Activated B cell treated with CpG ODN at 0.5 μM for 24 hours (primary cell): ENCODE measurements around the gene SLC24A4. TPM values are rescaled to one million over a fixed set of nuclear protein-coding genes. Genes with fewer than 3 reads are reported as not detected.

Experiments
- ATAC-seq: fragments of 200-7000 bp; cut with Tn5 transposase; one replicate; pipeline ENCODE4 v1.10.0; 2021; ENCODE audit warnings: low read depth, mild to moderate bottlenecking, moderate library complexity
- CTCF ChIA-PET: fragments of 350-600 bp; sonication (Branson Sonifier 250); formaldehyde crosslinking; loops from one replicate; lab custom pipeline; 2021; ENCODE audit warnings: antibody characterized with exemption; lab: Charles Lee
- POLR2A ChIA-PET: fragments of 350-600 bp; sonication (Branson Sonifier 250); formaldehyde crosslinking; loops from one replicate; lab custom pipeline; 2021; ENCODE audit warnings: antibody characterized with exemption; lab: Charles Lee
- DNase-seq: peaks from one replicate; pipeline ENCODE4 v3.0.0; 2022
- H3K27ac Mint-ChIP-seq: one replicate; pipeline ENCODE4 v1.8.0; 2020; ENCODE audit warnings: mixed read lengths
- H3K27me3 Mint-ChIP-seq: one replicate; pipeline ENCODE4 v1.8.0; 2021; ENCODE audit warnings: mixed read lengths
- H3K36me3 Mint-ChIP-seq: one replicate; pipeline ENCODE4 v1.8.0; 2021; ENCODE audit warnings: low read depth, mixed read lengths
- H3K4me1 Mint-ChIP-seq: one replicate; pipeline ENCODE4 v1.8.0; 2021; ENCODE audit warnings: mixed read lengths
- H3K4me3 Mint-ChIP-seq: one replicate; pipeline ENCODE4 v1.8.0; 2020; ENCODE audit warnings: mild to moderate bottlenecking, mixed read lengths
- H3K9me3 Mint-ChIP-seq: one replicate; pipeline ENCODE4 v1.8.0; 2020; ENCODE audit warnings: mixed read lengths
- intact Hi-C: fragments of 100-400 bp; cut with micrococcal nuclease; formaldehyde crosslinking; loops from one replicate; pipeline ENCODE4 v1.15.1; 2024
- total RNA-seq: library from RNA; stranded (reverse); gene quantifications from 2 replicates; pipeline ENCODE4 v1.2.3, GENCODE V29; 2022
- TF ChIP-seq, protein P1 (sequence below): fragments of 200-600 bp; IDR thresholded peaks from one replicate; pipeline ENCODE4 v1.8.0; 2022; ENCODE audit warnings: antibody characterized with exemption, mild to moderate bottlenecking

The SLC24A4 gene
- total RNA-seq, 1 donor from 2014 or later = 0.09 TPM

DNA sequence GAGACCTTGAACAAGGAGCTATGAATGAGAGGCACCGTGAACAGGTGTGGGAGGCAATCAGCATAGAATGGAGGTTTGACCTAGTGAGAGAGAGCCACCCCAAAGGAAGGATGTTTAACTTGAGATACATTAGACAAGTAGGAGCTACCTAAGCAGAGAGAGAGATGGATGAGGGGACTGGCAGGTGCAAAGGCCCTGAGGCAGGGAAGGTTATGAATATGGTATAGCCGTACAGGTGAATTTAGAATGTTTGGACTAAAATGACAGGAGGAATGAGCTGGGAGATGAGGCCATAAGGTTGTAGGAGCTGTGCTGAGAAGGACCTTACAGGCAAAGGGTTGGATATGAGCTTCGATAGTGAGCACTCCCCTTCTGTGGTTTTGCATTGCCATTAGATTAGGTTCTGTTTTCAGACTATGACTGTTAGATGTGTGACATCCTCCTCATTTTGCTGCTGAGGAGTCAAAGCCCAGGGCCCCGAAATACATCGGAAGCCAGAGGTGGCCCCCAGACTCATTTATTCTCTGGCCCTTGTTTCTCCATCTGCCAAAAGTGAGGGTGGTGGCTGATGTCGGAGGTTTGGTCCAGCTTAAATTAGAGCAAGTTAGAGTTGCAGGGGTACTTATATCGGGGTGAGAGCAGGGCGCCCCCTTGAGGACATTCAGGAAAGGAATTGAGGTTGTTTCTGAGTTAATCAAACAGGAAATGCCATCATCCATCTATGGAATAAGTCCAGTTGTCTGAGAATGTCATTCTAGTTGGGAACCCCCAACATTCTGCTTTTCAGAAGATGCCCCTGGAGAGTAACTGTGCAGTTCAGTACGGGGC, 29.4 kb downstream of the SLC24A4 start:
- ChIA-PET CTCF (no interaction called here), POLR2A (no interaction called here)
- no peaks in the 10 kb centered on the region for H3K9me3 Mint-ChIP-seq
- H3K4me3 Mint-ChIP-seq = no peak overlapping the region
- TF ChIP-seq, protein P1, sequence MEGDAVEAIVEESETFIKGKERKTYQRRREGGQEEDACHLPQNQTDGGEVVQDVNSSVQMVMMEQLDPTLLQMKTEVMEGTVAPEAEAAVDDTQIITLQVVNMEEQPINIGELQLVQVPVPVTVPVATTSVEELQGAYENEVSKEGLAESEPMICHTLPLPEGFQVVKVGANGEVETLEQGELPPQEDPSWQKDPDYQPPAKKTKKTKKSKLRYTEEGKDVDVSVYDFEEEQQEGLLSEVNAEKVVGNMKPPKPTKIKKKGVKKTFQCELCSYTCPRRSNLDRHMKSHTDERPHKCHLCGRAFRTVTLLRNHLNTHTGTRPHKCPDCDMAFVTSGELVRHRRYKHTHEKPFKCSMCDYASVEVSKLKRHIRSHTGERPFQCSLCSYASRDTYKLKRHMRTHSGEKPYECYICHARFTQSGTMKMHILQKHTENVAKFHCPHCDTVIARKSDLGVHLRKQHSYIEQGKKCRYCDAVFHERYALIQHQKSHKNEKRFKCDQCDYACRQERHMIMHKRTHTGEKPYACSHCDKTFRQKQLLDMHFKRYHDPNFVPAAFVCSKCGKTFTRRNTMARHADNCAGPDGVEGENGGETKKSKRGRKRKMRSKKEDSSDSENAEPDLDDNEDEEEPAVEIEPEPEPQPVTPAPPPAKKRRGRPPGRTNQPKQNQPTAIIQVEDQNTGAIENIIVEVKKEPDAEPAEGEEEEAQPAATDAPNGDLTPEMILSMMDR = no peak
- H3K36me3 Mint-ChIP-seq = no peaks in the 10 kb centered on the region
- H3K27ac Mint-ChIP-seq = no peak overlapping the region
- H3K27me3 Mint-ChIP-seq = peaks cover 8% of the 10 kb centered on the region
- peaks cover 7% of the 10 kb centered on the region for H3K4me1 Mint-ChIP-seq
- intact Hi-C loops = no loop called here
- DNase-seq (no peak), ATAC-seq (no peak)

DNA sequence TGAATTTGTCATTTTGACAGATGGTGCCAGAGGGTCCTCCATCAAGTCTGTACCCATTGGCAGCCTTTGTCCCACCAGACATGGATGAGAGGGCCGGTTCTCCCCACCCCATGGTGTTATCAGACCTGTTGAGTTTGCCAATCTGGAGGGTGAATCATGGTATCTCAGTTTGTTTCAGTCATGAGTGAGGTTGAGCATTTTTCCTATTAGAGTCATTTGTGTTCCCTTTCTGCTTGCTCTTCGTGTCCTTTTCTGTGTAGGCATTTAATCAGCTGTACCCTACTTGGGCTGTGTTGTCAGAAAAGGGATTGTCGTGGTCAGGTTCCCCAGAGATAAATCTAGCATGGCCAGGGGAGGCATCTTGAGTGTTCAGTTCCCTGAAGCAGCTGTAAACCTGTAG, 30.5 kb downstream of the SLC24A4 start:
- no peaks in the 10 kb centered on the region for H3K9me3 Mint-ChIP-seq
- POLR2A ChIA-PET = no interaction called here
- peaks cover 7% of the 10 kb centered on the region for H3K4me1 Mint-ChIP-seq
- TF ChIP-seq, protein P1 = no peak
- H3K27me3 Mint-ChIP-seq = peaks cover 11% of the 10 kb centered on the region
- no peak overlapping the region for H3K4me3 Mint-ChIP-seq
- no peak overlapping the region for H3K27ac Mint-ChIP-seq
- intact Hi-C loops = no loop called here
- no peaks in the 10 kb centered on the region for H3K36me3 Mint-ChIP-seq
- DNase-seq = no peak
- no peak for ATAC-seq
- CTCF ChIA-PET = no interaction called here

DNA sequence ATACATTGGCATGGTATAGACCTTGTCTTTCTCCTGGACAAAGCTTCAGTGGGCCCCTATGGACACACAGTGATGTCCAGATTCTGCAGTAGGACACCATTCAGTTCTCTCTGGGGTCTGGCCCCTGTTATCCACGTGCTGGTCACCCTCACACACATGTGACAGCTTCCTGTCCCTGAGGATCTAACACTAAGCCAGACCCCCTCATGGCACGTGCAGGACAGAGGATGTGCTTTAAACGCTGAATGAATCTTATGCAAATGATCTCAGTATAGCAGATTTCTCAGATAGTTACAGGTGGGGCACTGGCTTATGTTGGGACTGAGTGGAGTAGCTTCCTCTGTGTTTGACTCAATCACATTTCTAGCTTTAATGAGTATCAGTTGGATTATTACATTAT, 33.7 kb downstream of the SLC24A4 start:
- TF ChIP-seq, protein P1 = no peak
- no peaks in the 10 kb centered on the region for H3K9me3 Mint-ChIP-seq
- ChIA-PET CTCF (no interaction called here), POLR2A (no interaction called here)
- intact Hi-C loops = no loop called here
- no peak overlapping the region for H3K4me3 Mint-ChIP-seq
- no peak for ATAC-seq
- no peak overlapping the region for H3K27ac Mint-ChIP-seq
- H3K4me1 Mint-ChIP-seq = peaks cover 7% of the 10 kb centered on the region
- H3K27me3 Mint-ChIP-seq = peaks cover 17% of the 10 kb centered on the region
- no peaks in the 10 kb centered on the region for H3K36me3 Mint-ChIP-seq
- no peak for DNase-seq

DNA sequence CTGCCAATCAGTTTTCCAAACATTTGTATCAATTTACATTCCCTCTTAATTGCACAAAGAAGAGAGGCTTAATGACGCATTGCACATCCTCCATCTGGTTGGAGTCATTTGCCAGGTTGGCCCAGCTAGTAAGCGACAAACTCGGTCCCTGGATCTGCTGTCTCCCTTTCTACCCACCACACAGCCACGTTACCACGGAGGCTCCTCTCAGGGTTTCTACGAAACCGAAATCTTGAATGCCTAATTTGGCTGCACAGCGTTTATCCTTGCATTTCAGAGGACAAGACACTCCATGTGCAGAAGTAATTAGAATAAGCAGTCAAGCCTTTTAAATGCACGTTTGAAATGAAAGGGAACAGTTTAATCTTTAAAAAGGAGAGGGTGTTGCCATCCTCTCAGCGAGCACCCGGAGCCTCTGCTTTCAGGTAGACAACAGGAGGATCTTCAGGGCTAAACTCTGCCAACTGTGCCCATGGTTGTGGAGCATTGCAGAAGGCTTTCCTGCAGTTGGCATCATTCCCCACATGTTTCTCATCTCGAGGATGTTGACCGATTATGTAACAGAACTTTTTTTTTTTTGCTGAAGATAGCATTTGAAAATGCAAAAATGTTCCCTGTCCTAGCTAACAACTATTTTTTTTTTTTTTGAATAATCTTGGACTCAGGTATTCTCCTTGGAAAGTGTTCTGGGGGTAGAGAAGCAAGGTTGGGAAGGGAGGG, 37.8 kb downstream of the SLC24A4 start:
- H3K27me3 Mint-ChIP-seq = peaks cover 24% of the 10 kb centered on the region
- intact Hi-C loops = no loop called here
- POLR2A ChIA-PET = no interaction called here
- CTCF ChIA-PET = no interaction called here
- ATAC-seq = no peak
- peaks cover 7% of the 10 kb centered on the region for H3K4me1 Mint-ChIP-seq
- no peak for DNase-seq
- H3K4me3 Mint-ChIP-seq = no peak overlapping the region
- H3K27ac Mint-ChIP-seq = no peak overlapping the region
- H3K36me3 Mint-ChIP-seq = no peaks in the 10 kb centered on the region
- H3K9me3 Mint-ChIP-seq = no peaks in the 10 kb centered on the region
- TF ChIP-seq, protein P1 = no peak

DNA sequence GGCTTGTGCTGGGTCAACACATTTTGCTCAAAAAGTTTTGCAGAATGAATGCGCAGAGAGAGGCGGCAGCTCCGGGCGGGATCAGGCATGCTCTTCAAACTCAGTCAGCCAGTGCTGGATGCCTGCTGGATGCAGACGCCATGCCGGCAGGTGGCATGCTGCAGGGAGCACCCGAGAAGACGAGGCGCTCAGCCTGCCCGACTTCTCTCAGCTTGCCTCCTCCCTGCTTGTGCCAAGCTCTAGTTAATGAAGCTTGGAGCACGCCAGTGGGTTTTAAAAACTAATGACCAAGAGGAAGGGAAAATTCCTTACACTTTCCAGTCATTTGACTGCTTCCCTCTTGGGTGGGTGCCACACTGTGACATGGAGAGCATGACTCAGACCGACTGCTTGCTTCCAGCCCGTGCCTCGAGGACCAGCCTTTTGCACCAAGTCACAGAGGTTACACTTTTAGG, 39.8 kb downstream of the SLC24A4 start:
- intact Hi-C loops = no loop called here
- DNase-seq (no peak), ATAC-seq (no peak)
- POLR2A ChIA-PET = no interaction called here
- no peaks in the 10 kb centered on the region for H3K36me3 Mint-ChIP-seq
- CTCF ChIA-PET = no interaction called here
- H3K9me3 Mint-ChIP-seq = no peaks in the 10 kb centered on the region
- H3K27ac Mint-ChIP-seq = no peak overlapping the region
- H3K4me1 Mint-ChIP-seq = no peaks in the 10 kb centered on the region
- TF ChIP-seq, protein P1 = no peak
- H3K27me3 Mint-ChIP-seq = peaks cover 25% of the 10 kb centered on the region
- no peak overlapping the region for H3K4me3 Mint-ChIP-seq
